Glomerular endothelial cell (primary cell): Measurements from ENCODE around the gene HELT. TPM values are rescaled to one million over a fixed set of nuclear protein-coding genes. Genes with fewer than 3 reads are reported as not detected.
"Not testable (repeated sequence)": the region's sequence is repeated elsewhere in the genome, so short reads cannot be mapped to it uniquely, and the experiment has no call there.

Experiments used
- DNase-seq: peaks from one replicate; pipeline ENCODE4 v3.0.0-alpha.2; 2011; ENCODE audit warnings: low read depth, low spot score; ENCODE audit errors: extremely low read depth
- total RNA-seq: library from RNA; depleted of rRNA; stranded (reverse); fragments of >200 nt; gene quantifications from 2 replicates; pipeline ENCODE4 v1.2.3, GENCODE V29; 2015

Gene HELT
- total RNA-seq, 1 donor from 2014 or later: not detected

DNA sequence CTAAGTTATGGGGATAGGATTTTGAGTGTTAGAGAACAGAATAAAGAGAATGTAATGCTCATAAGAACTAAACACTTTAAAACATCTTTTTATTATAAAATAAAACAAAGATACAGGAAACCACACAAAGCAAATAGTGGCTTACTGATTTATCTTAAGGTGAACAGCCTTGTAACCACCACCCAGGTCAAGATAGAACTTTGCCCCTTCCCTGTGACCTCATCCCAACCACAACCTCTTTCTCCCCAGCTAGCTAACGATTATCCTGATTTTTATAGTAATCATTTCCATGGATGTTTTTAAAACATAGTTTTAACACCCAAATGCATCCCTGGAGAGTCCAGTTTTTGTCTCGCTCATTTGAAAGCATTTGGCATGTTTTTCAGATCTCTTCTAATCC is 17.0 kb downstream of the HELT start:
- no peak for DNase-seq

DNA sequence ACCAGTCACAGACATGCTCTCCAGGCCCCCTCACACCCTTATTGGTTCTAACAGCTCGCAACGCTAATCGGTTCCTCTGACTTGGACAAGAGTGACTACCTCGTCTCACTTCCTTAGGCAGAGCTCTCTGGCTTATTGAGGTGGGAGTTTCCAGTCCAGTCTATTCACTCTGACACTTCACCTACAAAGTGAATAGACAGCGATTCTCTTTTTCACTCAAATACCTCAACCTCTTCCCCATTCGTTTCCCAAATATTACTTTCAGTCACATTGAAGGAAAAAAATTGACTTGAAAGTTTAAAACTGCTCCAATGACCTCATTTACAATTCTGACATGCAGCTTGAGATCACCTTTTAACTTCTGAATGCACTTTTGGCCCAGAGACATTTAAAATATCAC is 17.7 kb downstream of the HELT start:
- DNase-seq: no peak

DNA sequence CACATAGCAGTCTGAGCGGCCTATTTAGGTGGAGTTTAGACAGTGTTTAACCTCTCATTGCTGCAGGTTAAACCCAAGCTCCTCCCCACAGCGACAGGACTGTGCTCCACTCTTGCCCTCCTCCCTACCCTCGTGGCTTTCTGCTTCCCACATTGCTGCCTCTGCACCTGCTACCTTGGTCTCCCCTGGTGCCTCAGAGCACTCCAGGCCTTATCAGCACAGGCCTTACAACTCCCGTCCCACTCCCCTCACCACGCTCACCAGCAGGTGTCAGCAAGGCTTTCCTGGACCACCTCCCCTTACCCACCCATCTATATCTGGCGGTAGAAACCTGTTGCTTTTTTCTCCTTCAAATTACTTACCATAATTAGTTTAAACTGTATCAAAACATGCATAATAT is 18.6 kb downstream of the HELT start:
- no peak for DNase-seq

DNA sequence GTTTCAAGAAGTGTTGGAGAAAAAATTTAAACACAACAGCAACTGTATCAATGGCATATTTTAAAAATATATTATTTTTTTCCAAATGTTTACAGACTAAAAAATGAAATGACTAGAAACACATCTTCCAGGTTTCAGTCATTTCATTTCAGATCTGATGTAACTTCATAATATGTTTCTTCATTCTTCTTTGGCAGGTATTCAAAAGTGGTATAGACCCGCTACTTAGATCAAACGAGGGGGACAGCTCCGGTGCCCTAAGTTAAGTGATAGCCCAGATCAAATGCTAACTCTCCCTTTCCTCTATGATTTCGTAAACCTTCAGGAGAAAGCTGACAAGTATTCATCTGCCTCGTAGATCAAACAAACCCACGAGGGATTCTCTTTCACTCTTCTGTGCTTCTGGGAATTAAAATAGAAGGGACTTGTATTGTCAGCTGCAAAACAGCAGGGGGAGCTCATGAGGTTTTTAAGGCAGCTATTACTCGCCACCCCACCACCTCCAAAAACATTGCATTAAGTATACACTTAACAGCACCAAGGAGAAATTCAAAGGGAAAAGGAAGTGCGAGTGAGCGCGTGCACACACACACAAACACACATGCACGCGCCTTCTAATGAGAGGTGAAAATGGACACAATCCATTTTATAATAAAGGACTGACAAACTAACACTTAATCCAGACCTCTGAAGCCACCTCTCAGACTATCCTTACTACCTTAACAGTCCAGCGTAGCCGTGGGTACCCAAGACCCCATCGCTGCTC is 21.4 kb downstream of the HELT start:
- DNase-seq: peak; percentile 36

DNA sequence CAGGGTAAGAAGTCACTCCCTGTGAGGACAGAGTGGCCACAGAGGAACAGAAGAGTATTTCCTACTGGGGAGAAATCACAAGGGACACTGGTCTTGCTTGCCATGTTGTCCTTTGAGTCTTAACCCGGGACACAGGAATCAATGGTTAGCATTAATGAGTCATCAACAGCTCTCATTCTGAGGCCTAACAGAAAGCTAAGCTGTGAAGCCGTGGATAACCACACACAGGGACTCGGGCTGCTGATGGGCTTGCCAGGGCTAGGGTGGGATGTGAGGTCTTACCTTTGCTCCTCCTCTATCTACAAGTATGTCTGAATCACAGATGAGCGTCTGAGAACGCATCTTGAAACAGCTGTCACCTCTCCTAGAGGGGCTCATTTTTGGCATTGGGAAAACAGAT is 22.2 kb downstream of the HELT start:
- DNase-seq: no peak

DNA sequence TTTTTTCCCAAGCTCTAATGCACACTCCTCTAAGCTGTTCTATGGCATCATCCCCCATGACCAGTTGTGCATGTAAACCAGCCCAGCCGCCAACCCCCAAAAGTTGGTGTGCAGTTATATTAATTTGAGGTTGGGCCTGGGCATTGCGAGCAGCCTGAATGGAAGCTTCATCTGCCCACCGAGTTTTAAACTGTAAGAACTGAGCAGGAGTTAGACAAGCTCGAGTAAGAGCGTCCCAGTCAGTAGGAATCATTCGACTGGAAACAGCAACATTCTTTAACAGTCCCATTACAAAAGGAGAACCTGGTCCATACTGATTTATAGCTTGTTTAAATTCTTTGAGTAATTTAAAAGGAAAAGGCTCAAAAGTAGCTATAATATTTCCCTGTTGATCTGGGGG is 32.0 kb downstream of the HELT start:
- not testable (repeated sequence) for DNase-seq

DNA sequence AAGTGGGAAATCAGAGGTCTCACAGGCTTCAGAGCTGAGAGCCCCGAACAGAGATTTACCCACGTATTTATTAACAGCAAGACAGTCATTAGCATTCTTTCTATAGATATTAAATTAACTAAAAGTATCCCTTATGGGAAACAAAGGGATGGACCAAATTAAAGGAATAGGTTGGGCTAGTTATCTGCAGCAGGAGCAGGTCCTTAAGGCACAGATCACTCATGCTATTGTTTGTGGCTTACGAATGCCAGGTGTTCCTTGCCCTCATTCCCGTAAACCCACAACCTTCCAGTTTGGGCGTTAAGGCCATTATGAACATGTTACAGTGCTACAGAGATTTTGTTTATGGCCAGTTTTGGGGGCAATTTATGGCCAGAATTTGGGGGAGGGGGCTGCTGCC is 33.0 kb downstream of the HELT start:
- not testable (repeated sequence) for DNase-seq

DNA sequence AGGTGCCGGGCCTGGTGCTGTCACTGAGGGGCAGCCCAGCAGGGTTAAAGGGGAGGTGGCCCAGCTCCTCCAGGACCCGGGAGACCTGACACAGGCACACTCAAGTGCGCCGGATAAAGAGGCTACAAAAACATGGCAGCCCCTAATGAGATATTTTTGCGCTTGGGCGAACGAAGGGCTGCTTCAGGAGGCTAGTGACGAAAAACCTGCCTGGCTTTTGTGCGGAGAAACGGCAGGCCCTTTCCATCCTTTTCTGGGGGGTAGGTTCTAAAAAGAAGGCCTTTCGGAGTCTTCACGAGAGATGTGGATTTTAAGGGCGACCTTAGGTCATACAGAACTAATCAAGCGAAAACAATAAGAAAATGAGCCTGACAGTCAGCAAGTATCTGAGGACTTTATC is 35.5 kb downstream of the HELT start:
- no peak for DNase-seq

DNA sequence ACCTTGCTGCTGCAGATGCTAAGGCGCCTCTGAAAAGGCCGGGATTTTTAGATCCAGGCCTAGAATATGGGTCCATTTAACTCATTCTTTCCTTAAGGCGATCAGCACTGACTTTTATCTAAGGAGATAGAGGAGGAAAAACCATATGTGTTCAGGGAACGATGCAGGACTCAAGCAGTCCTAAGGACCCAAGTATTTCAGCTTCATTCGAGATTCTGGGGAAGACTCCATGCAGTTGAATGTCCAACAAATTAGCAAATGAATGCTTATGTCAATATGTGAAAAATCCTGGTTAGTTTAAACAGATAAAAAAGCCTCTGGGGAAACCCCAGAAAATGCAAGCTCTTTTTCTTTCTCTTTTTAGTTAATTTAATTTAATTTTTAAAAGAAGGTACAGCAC is 36.0 kb downstream of the HELT start:
- DNase-seq: no peak

DNA sequence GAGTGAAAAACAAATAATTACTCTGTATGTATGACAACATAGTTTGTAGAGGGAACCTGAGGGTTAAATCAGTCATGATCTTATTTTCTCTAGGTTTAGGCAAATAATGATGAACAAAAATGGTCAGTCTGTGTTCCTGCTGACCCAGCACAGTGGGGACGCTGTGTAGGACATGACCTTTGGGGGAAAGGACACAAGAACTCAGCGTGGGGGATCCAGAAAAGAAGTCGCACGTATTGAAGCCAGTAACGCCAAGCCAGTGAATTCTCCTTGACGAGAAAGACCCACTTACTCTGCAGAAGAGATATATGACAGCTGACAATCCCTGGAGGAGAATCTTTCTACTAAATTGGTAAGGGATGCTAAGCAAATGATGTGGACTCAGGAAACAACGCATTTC is 36.6 kb downstream of the HELT start:
- DNase-seq: no peak

DNA sequence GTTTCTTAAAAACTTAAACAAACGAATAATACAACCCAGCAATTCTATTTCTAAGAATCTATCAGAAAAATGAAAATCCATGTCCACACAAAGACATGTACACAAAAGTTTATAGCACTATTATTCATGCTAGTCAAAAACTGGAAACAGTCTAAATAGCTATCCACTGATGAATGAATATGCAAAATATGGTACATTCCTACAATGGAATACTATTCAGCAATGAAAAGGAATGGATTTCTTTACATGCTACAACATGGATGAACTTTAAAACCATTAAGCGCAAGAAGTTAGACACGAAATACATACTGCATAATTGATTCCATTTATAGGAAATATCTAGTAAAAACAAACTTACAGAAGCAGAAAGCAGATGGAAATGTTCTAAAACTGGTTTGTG is 43.3 kb downstream of the HELT start:
- no peak for DNase-seq

DNA sequence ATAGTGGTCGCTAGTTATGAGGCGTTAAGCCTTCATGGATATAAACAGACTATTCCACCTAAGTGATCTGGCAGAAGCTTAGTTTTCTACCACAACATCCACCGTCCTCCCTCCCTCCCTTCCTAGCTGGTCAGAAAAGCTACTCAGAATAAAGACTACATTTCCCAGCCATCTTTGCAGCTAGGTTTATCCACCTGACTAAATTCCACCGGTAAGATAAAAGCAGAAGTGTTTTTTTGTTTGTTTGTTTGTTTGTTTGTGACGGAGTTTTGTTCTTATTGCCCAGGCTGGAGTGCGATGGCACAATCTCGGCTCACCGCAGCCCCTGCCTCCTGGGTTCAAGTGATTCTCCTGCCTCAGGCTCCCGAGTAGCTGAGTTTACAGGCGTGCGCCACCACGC is 44.3 kb downstream of the HELT start:
- DNase-seq: no peak

DNA sequence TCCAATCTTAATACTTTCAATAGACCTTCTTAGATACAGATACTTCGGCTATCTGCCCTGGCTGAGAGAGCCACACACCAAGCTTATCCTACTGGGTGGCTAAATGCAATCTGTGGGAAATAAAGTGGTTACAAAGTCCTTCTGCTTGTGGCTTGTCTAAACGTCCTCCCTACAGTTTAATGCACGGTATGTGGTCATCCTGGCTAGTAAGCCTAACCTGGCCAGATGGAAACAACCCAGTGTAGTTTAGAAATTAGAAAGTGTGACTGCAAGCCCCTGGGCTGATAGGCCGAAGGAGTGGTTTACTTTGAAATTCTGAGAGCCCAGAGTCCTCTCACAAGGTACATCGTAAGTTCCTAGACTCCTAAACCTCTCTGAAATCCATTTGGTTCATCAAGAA is 47.9 kb downstream of the HELT start:
- DNase-seq: no peak

DNA sequence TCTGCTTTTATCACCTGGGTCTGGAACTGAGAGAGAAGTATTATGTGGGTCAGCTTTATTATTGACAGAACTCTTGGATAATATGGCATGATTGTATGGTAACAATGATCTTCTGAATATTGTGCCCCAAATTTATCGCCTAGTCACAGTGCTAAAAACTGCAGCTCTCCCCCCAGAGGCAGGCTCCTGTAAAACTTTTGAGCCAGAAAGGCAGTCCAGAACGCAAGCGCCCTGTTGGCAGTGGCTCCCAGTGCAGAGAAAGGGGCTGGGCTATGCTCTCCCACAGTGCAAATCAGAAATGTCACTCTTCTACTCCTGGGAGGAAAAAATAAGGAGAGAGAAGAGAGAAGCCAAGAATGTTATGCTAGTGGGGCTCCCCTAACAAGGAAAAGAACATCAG is 50.5 kb downstream of the HELT start:
- DNase-seq: no peak

Other genes starting within 250 kb of the HELT start
- 10.9 and 27.1 TPM in 2 replicates for gene ACSL1, start 192.5 kb upstream of the HELT start, total RNA-seq
- gene SLC25A4, start 124.8 kb downstream of the HELT start, total RNA-seq: 12.5 and 14.1 TPM in 2 replicates
- 12.4 and 16.1 TPM in 2 replicates for gene CFAP97, start 185.5 kb downstream of the HELT start, total RNA-seq
- 17.3 and 17.4 TPM in 2 replicates for gene SNX25, start 191.1 kb downstream of the HELT start, total RNA-seq